SK-N-SH treated with all-trans-retinoic acid at 6 μM for 48 hours (cell line): Measurements from ENCODE around the gene ALOX5.
"Not testable (repeated sequence)": the region's sequence is repeated elsewhere in the genome, so short reads cannot be mapped to it uniquely, and the experiment has no call there.

ENCODE experiments used
- ATAC-seq: fragments of 200-7000 bp; cut with Tn5 transposase; 3 replicates; pipeline ENCODE4 v1.9.1; 2020; ENCODE audit warnings: mild to moderate bottlenecking, moderate library complexity
- BACH2 ChIP-seq: fragments of 250-450 bp; sonication (Bioruptor Pico); IDR thresholded peaks from 2 replicates; pipeline ENCODE4 v1.9.0; 2021; ENCODE audit warnings: mild to moderate bottlenecking, borderline replicate concordance
- ESRRG ChIP-seq: fragments of 250-450 bp; sonication (Bioruptor Pico); IDR thresholded peaks from 2 replicates; pipeline ENCODE4 v1.6.1; 2021; ENCODE audit warnings: mild to moderate bottlenecking
- GLIS3 ChIP-seq: fragments of 250-450 bp; sonication (Bioruptor Pico); IDR thresholded peaks from 2 replicates; pipeline ENCODE4 v1.5.0; 2020; ENCODE audit warnings: mild to moderate bottlenecking, moderate library complexity
- ISL1 ChIP-seq: fragments of 250-450 bp; sonication (Bioruptor Pico); IDR thresholded peaks from 2 replicates; pipeline ENCODE4 v2.1.2; 2022; ENCODE audit warnings: mild to moderate bottlenecking, moderate library complexity
- PPARA ChIP-seq: fragments of 250-450 bp; sonication (Bioruptor Pico); IDR thresholded peaks from 2 replicates; pipeline ENCODE4 v1.5.0; 2020; ENCODE audit warnings: mild to moderate bottlenecking, borderline replicate concordance
- RARB ChIP-seq: fragments of 250-450 bp; sonication (Bioruptor Pico); IDR thresholded peaks from 2 replicates; pipeline ENCODE4 v1.8.0; 2021; ENCODE audit warnings: mild to moderate bottlenecking, moderate library complexity
- SNAI2 ChIP-seq: fragments of 250-450 bp; sonication (Bioruptor Pico); IDR thresholded peaks from 2 replicates; pipeline ENCODE4 v1.5.0; 2020; ENCODE audit warnings: mild to moderate bottlenecking, moderate library complexity
- TCF4 ChIP-seq: fragments of 250-450 bp; sonication (Bioruptor Pico); IDR thresholded peaks from 2 replicates; pipeline ENCODE4 v1.8.0; 2021; ENCODE audit warnings: mild to moderate bottlenecking, moderate library complexity, borderline replicate concordance
- TOX ChIP-seq: fragments of 250-450 bp; sonication (Bioruptor Pico); IDR thresholded peaks from 2 replicates; pipeline ENCODE4 v1.8.0; 2021; ENCODE audit warnings: mild to moderate bottlenecking, moderate library complexity, borderline replicate concordance
- ZC3H10 ChIP-seq: fragments of 250-450 bp; sonication (Bioruptor Pico); IDR thresholded peaks from 2 replicates; pipeline ENCODE4 v1.5.1; 2021; ENCODE audit warnings: mild to moderate bottlenecking, moderate library complexity
- ZFP3 ChIP-seq: fragments of 250-450 bp; sonication (Bioruptor Pico); IDR thresholded peaks from 2 replicates; pipeline ENCODE4 v1.5.0; 2020; ENCODE audit warnings: mild to moderate bottlenecking, moderate library complexity
- ZNF70 ChIP-seq: fragments of 450-650 bp; formaldehyde crosslinking; IDR thresholded peaks from 2 replicates; pipeline ENCODE4 v1.5.0; 2020; ENCODE audit warnings: mild to moderate bottlenecking, moderate library complexity
- ZNF8 ChIP-seq: fragments of 450-650 bp; formaldehyde crosslinking; IDR thresholded peaks from 2 replicates; pipeline ENCODE4 v1.5.0; 2020; ENCODE audit warnings: mild to moderate bottlenecking, moderate library complexity
- TF ChIP-seq, protein P1 (sequence below): fragments of 250-450 bp; sonication (Bioruptor Pico); IDR thresholded peaks from 2 replicates; pipeline ENCODE4 v1.8.0; 2021; ENCODE audit warnings: low read depth, mild to moderate bottlenecking, moderate library complexity, borderline replicate concordance
- TF ChIP-seq, protein P2 (sequence below): fragments of 250-450 bp; sonication (Bioruptor Pico); IDR thresholded peaks from 2 replicates; pipeline ENCODE4 v1.8.0; 2020; ENCODE audit warnings: mild to moderate bottlenecking, moderate library complexity, borderline replicate concordance
- TF ChIP-seq, protein P3 (sequence below): fragments of 250-450 bp; sonication (Bioruptor Pico); IDR thresholded peaks from 2 replicates; pipeline ENCODE4 v1.5.1; 2021; ENCODE audit warnings: mild to moderate bottlenecking, moderate library complexity
- TF ChIP-seq, protein P4 (sequence below): fragments of 250-450 bp; sonication (Bioruptor Pico); IDR thresholded peaks from 2 replicates; pipeline ENCODE4 v1.5.0; 2020; ENCODE audit warnings: mild to moderate bottlenecking, moderate library complexity
- TF ChIP-seq, protein P5 (sequence below): fragments of 250-450 bp; sonication (Bioruptor Pico); IDR thresholded peaks from 2 replicates; pipeline ENCODE4 v1.5.1; 2020; ENCODE audit warnings: low read depth, mild to moderate bottlenecking, moderate library complexity

Gene ALOX5

DNA sequence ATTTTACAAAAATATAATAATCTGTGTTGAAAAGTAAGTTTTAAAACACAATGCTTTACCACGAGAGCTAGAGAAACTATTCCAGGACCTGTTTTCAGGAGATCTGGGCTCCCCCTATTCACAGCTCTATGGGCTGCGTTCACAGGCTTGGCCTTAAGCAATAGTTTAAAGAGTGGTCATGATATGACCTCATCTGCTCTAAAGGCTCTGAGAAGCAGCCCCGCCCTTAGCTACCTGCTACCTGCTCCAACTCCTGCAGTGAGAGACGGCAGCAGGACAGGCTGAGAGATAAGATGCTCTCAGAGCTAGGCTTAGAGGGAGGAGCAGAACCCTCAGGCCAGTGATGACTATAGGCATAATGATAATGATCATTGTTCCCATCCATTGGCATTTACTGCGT is 12.6 kb downstream of the ALOX5 start:
- TF ChIP-seq, protein P1, sequence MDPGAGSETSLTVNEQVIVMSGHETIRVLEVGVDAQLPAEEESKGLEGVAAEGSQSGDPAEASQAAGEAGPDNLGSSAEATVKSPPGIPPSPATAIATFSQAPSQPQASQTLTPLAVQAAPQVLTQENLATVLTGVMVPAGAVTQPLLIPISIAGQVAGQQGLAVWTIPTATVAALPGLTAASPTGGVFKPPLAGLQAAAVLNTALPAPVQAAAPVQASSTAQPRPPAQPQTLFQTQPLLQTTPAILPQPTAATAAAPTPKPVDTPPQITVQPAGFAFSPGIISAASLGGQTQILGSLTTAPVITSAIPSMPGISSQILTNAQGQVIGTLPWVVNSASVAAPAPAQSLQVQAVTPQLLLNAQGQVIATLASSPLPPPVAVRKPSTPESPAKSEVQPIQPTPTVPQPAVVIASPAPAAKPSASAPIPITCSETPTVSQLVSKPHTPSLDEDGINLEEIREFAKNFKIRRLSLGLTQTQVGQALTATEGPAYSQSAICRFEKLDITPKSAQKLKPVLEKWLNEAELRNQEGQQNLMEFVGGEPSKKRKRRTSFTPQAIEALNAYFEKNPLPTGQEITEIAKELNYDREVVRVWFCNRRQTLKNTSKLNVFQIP: no peak
- TF ChIP-seq ZNF8 (CRISPR knock-in tag): no peak
- TF ChIP-seq ZFP3 (CRISPR knock-in tag): no peak
- no peak for TF ChIP-seq GLIS3
- TF ChIP-seq TCF4: no peak
- no peak for TF ChIP-seq SNAI2 (CRISPR knock-in tag)
- TF ChIP-seq, protein P2, sequence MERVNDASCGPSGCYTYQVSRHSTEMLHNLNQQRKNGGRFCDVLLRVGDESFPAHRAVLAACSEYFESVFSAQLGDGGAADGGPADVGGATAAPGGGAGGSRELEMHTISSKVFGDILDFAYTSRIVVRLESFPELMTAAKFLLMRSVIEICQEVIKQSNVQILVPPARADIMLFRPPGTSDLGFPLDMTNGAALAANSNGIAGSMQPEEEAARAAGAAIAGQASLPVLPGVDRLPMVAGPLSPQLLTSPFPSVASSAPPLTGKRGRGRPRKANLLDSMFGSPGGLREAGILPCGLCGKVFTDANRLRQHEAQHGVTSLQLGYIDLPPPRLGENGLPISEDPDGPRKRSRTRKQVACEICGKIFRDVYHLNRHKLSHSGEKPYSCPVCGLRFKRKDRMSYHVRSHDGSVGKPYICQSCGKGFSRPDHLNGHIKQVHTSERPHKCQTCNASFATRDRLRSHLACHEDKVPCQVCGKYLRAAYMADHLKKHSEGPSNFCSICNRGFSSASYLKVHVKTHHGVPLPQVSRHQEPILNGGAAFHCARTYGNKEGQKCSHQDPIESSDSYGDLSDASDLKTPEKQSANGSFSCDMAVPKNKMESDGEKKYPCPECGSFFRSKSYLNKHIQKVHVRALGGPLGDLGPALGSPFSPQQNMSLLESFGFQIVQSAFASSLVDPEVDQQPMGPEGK (CRISPR knock-in tag): no peak
- no peak for TF ChIP-seq ZNF70 (CRISPR knock-in tag)
- TF ChIP-seq, protein P3, sequence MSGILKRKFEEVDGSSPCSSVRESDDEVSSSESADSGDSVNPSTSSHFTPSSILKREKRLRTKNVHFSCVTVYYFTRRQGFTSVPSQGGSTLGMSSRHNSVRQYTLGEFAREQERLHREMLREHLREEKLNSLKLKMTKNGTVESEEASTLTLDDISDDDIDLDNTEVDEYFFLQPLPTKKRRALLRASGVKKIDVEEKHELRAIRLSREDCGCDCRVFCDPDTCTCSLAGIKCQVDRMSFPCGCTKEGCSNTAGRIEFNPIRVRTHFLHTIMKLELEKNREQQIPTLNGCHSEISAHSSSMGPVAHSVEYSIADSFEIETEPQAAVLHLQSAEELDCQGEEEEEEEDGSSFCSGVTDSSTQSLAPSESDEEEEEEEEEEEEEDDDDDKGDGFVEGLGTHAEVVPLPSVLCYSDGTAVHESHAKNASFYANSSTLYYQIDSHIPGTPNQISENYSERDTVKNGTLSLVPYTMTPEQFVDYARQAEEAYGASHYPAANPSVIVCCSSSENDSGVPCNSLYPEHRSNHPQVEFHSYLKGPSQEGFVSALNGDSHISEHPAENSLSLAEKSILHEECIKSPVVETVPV (CRISPR knock-in tag): no peak
- TF ChIP-seq RARB (CRISPR knock-in tag): no peak
- no peak for TF ChIP-seq ESRRG
- no peak for TF ChIP-seq ISL1 (CRISPR knock-in tag)
- no peak for TF ChIP-seq PPARA (CRISPR knock-in tag)
- TF ChIP-seq, protein P4, sequence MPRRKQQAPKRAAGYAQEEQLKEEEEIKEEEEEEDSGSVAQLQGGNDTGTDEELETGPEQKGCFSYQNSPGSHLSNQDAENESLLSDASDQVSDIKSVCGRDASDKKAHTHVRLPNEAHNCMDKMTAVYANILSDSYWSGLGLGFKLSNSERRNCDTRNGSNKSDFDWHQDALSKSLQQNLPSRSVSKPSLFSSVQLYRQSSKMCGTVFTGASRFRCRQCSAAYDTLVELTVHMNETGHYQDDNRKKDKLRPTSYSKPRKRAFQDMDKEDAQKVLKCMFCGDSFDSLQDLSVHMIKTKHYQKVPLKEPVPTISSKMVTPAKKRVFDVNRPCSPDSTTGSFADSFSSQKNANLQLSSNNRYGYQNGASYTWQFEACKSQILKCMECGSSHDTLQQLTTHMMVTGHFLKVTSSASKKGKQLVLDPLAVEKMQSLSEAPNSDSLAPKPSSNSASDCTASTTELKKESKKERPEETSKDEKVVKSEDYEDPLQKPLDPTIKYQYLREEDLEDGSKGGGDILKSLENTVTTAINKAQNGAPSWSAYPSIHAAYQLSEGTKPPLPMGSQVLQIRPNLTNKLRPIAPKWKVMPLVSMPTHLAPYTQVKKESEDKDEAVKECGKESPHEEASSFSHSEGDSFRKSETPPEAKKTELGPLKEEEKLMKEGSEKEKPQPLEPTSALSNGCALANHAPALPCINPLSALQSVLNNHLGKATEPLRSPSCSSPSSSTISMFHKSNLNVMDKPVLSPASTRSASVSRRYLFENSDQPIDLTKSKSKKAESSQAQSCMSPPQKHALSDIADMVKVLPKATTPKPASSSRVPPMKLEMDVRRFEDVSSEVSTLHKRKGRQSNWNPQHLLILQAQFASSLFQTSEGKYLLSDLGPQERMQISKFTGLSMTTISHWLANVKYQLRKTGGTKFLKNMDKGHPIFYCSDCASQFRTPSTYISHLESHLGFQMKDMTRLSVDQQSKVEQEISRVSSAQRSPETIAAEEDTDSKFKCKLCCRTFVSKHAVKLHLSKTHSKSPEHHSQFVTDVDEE (CRISPR knock-in tag): no peak
- TF ChIP-seq TOX (CRISPR knock-in tag): no peak
- TF ChIP-seq, protein P5, sequence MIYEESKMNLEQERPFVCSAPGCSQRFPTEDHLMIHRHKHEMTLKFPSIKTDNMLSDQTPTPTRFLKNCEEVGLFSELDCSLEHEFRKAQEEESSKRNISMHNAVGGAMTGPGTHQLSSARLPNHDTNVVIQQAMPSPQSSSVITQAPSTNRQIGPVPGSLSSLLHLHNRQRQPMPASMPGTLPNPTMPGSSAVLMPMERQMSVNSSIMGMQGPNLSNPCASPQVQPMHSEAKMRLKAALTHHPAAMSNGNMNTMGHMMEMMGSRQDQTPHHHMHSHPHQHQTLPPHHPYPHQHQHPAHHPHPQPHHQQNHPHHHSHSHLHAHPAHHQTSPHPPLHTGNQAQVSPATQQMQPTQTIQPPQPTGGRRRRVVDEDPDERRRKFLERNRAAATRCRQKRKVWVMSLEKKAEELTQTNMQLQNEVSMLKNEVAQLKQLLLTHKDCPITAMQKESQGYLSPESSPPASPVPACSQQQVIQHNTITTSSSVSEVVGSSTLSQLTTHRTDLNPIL (CRISPR knock-in tag): no peak
- no peak for TF ChIP-seq ZC3H10 (CRISPR knock-in tag)
- no peak for TF ChIP-seq BACH2

DNA sequence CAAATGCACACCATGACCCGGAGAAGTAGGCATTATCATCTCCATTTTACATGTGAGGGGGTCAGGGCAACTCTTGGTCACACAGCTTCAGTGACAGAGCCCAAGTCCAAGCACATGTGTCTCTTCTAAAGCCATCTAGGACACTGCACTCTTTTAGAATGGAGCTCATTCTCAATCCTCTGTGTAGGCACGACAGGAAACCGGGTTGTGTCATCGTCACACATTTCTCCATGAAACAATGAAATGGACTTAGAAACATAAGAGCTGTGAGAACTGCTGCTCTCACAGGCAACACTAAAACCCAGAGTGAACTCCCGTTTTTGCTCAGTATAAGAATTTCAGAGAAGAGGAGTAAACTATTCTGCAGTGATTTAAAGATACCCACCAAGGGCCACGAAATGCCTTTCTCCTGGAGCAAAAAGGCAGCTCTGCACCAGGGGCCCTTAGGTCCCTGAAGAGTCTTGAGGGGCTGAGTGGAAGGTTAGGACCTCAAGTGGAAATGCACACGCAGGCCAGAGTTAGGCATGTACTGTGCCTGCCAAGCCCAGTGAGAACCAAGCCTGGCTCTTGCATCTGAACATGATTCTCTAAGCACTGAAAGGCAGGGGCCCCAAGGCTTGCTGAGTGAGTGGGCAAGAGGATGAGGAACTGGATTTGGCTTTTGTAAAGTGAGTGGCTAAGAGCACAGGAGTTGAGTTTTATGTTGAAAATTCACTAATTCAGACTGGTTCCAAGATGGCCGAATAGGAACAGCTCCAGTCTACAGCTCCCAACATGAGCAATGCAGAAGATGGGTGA is 13.3 kb downstream of the ALOX5 start:
- no peak for ATAC-seq

More for the DNA sequence above, 12.6 kb downstream of the ALOX5 start:
- ATAC-seq: no peak

DNA sequence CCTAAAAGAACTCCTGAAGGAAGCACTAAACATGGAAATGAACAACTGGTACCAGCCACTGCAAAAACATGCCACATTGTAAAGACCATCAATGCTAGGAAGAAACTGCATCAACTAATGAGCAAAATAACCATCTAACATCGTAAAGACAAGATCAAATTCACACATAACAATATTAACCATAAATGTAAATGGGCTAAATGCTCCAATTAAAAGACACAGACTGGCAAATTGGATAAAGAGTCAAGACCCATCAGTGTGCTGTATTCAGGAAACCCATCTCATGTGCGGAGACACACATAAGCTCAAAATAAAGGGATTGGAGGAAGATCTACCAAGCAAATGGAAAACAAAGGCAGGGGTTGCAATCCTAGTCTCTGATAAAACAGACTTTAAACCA is 15.7 kb downstream of the ALOX5 start:
- ATAC-seq: not testable (repeated sequence)

More for the DNA sequence above, 13.3 kb downstream of the ALOX5 start:
- TF ChIP-seq ISL1 (CRISPR knock-in tag) (no peak), ZNF8 (CRISPR knock-in tag) (no peak), ZC3H10 (CRISPR knock-in tag) (no peak), ESRRG (no peak), BACH2 (no peak), ZNF70 (CRISPR knock-in tag) (no peak), ZFP3 (CRISPR knock-in tag) (no peak)
- TF ChIP-seq, protein P4 (CRISPR knock-in tag): no peak
- TF ChIP-seq, protein P1: no peak
- TF ChIP-seq, all 23 proteins: peak for 0

DNA sequence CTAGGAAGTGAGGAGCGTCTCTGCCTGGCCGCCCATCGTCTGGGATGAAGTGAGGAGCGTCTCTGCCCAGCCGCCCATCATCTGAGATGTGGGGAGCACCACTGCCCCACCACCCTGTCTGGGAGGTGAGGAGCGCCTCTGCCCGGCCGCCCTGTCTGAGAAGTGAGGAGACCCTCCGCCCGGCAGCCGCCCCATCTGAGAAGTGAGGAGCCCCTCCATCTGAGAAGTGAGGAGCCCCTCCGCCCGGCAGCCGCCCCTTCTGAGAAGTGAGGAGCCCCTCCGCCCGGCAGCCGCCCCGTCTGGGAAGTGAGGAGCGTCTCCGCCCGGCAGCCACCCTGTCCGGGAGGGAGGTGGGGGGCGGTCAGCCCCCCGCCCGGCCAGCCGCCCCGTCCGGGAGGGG is 17.6 kb downstream of the ALOX5 start:
- ATAC-seq: not testable (repeated sequence)
